Measurements from ENCODE around the gene SIL1.

SIL1 gene

GRCh38 chr5:138948471-138949222 is 249.5 kb downstream of the SIL1 start:
- no peaks in the 10 kb centered on the region for H3K27me3 Mint-ChIP-seq
- no peak overlapping the region for H3K27ac Mint-ChIP-seq
- H3K4me3 Mint-ChIP-seq: no peak overlapping the region
- no peak for DNase-seq (ENCODE audit: low spot score in 2 of 2)
- ATAC-seq (ENCODE audit: low read depth): no peak
- H3K9me3 Mint-ChIP-seq: no peaks in the 10 kb centered on the region
- H3K36me3 Mint-ChIP-seq: peaks cover 16% of the 10 kb centered on the region
- peaks cover 7% of the 10 kb centered on the region for H3K4me1 Mint-ChIP-seq

- Mint-ChIP-seq H3K4me1 (peaks cover 2% of the 10 kb centered on the region), H3K36me3 (peaks cover 18% of the 10 kb centered on the region), H3K4me3 (no peak overlapping the region), H3K9me3 (no peaks in the 10 kb centered on the region), H3K27ac (no peak overlapping the region), H3K27me3 (no peaks in the 10 kb centered on the region)
- no peak for ATAC-seq (ENCODE audit: low read depth)
- no peak for DNase-seq (ENCODE audit: low spot score in 2 of 2)
Measured at GRCh38 chr5:138947780-138948179, 250.4 kb downstream of the SIL1 start.

GRCh38 chr5:138946831-138947560 is 251.2 kb downstream of the SIL1 start:
- Mint-ChIP-seq H3K36me3 (peaks cover 18% of the 10 kb centered on the region), H3K27ac (no peak overlapping the region), H3K9me3 (no peaks in the 10 kb centered on the region), H3K27me3 (no peaks in the 10 kb centered on the region), H3K4me1 (peaks cover 2% of the 10 kb centered on the region), H3K4me3 (no peak overlapping the region)
- ATAC-seq (ENCODE audit: low read depth) (no peak), DNase-seq (ENCODE audit: low spot score in 2 of 2) (no peak)

GRCh38 chr5:138946241-138946623 is 251.9 kb downstream of the SIL1 start:
- Mint-ChIP-seq H3K9me3 (no peaks in the 10 kb centered on the region), H3K27ac (no peak overlapping the region), H3K36me3 (peaks cover 18% of the 10 kb centered on the region), H3K27me3 (no peaks in the 10 kb centered on the region), H3K4me3 (no peak overlapping the region), H3K4me1 (peaks cover 2% of the 10 kb centered on the region)
- no peak for DNase-seq (ENCODE audit: low spot score in 2 of 2)
- no peak for ATAC-seq (ENCODE audit: low read depth)

- DNase-seq (ENCODE audit: low spot score in 2 of 2): no peak
- H3K27me3 Mint-ChIP-seq: no peaks in the 10 kb centered on the region
- peaks cover 2% of the 10 kb centered on the region for H3K9me3 Mint-ChIP-seq
- ATAC-seq (ENCODE audit: low read depth): no peak
- H3K36me3 Mint-ChIP-seq: peaks cover 18% of the 10 kb centered on the region
- H3K4me1 Mint-ChIP-seq: peaks cover 2% of the 10 kb centered on the region
- peak overlapping the region; percentile 54 for H3K27ac Mint-ChIP-seq
- H3K4me3 Mint-ChIP-seq: no peak overlapping the region
Measured at GRCh38 chr5:138945421-138946240, 252.5 kb downstream of the SIL1 start.

GRCh38 chr5:138944527-138945322 is 253.4 kb downstream of the SIL1 start:
- DNase-seq (ENCODE audit: low spot score in 2 of 2) (no peak), ATAC-seq (ENCODE audit: low read depth) (no peak)
- H3K4me1 Mint-ChIP-seq: peaks cover 2% of the 10 kb centered on the region
- H3K4me3 Mint-ChIP-seq: no peak overlapping the region
- peaks cover 2% of the 10 kb centered on the region for H3K9me3 Mint-ChIP-seq
- no peaks in the 10 kb centered on the region for H3K27me3 Mint-ChIP-seq
- no peak overlapping the region for H3K27ac Mint-ChIP-seq
- H3K36me3 Mint-ChIP-seq: peaks cover 18% of the 10 kb centered on the region

GRCh38 chr5:138943599-138944173 is 254.5 kb downstream of the SIL1 start:
- Mint-ChIP-seq H3K36me3 (peaks cover 20% of the 10 kb centered on the region), H3K27ac (peak overlapping the region; percentile 11), H3K27me3 (no peaks in the 10 kb centered on the region), H3K9me3 (peaks cover 2% of the 10 kb centered on the region), H3K4me1 (peaks cover 2% of the 10 kb centered on the region), H3K4me3 (no peak overlapping the region)
- DNase-seq (ENCODE audit: low spot score in 2 of 2) (no peak), ATAC-seq (ENCODE audit: low read depth) (no peak)

- Mint-ChIP-seq H3K4me3 (no peak overlapping the region), H3K9me3 (peaks cover 2% of the 10 kb centered on the region), H3K36me3 (peaks cover 17% of the 10 kb centered on the region), H3K4me1 (peaks cover 4% of the 10 kb centered on the region), H3K27me3 (no peaks in the 10 kb centered on the region), H3K27ac (no peak overlapping the region)
- no peak for ATAC-seq (ENCODE audit: low read depth)
- DNase-seq (ENCODE audit: low spot score in 2 of 2): no peak
Measured at GRCh38 chr5:138942861-138943260, 255.3 kb downstream of the SIL1 start.

- ATAC-seq (ENCODE audit: low read depth): no peak
Measured at GRCh38 chr5:138942066-138942465, 256.1 kb downstream of the SIL1 start.

GRCh38 chr5:138938526-138938925 is 259.6 kb downstream of the SIL1 start:
- Mint-ChIP-seq H3K36me3 (peaks cover 26% of the 10 kb centered on the region), H3K9me3 (peaks cover 2% of the 10 kb centered on the region), H3K27me3 (no peaks in the 10 kb centered on the region)

More at GRCh38 chr5:138942066-138942465, 256.1 kb downstream of the SIL1 start:
- no peaks in the 10 kb centered on the region for H3K27me3 Mint-ChIP-seq
- H3K4me1 Mint-ChIP-seq: peaks cover 4% of the 10 kb centered on the region
- H3K9me3 Mint-ChIP-seq: peaks cover 2% of the 10 kb centered on the region
- H3K27ac Mint-ChIP-seq: no peak overlapping the region
- peaks cover 14% of the 10 kb centered on the region for H3K36me3 Mint-ChIP-seq
- DNase-seq (ENCODE audit: low spot score in 2 of 2): no peak
- H3K4me3 Mint-ChIP-seq: no peak overlapping the region

GRCh38 chr5:138937392-138938387 is 260.5 kb downstream of the SIL1 start:
- no peak for ATAC-seq (ENCODE audit: low read depth)
- Mint-ChIP-seq H3K9me3 (peaks cover 2% of the 10 kb centered on the region), H3K36me3 (peaks cover 32% of the 10 kb centered on the region), H3K27ac (no peak overlapping the region), H3K27me3 (no peaks in the 10 kb centered on the region), H3K4me3 (no peak overlapping the region), H3K4me1 (peaks cover 4% of the 10 kb centered on the region)
- no peak for DNase-seq (ENCODE audit: low spot score in 2 of 2)

More at GRCh38 chr5:138938526-138938925, 259.6 kb downstream of the SIL1 start:
- Mint-ChIP-seq H3K4me1 (peaks cover 4% of the 10 kb centered on the region), H3K4me3 (no peak overlapping the region), H3K27ac (no peak overlapping the region)
- no peak for DNase-seq (ENCODE audit: low spot score in 2 of 2)
- no peak for ATAC-seq (ENCODE audit: low read depth)

GRCh38 chr5:138936968-138937345 is 261.2 kb downstream of the SIL1 start:
- no peaks in the 10 kb centered on the region for H3K27me3 Mint-ChIP-seq
- H3K4me3 Mint-ChIP-seq: no peak overlapping the region
- DNase-seq (ENCODE audit: low spot score in 2 of 2) (no peak), ATAC-seq (ENCODE audit: low read depth) (no peak)
- peaks cover 2% of the 10 kb centered on the region for H3K9me3 Mint-ChIP-seq
- peaks cover 4% of the 10 kb centered on the region for H3K4me1 Mint-ChIP-seq
- H3K27ac Mint-ChIP-seq: no peak overlapping the region
- peaks cover 34% of the 10 kb centered on the region for H3K36me3 Mint-ChIP-seq

Data from memory B cell (primary cell).